GM19328 (cell line): ENCODE data around the gene LRRC2.
"Not testable (repeated sequence)": the region's sequence is repeated elsewhere in the genome, so short reads cannot be mapped to it uniquely, and the experiment has no call there.

Experiments
- ATAC-seq: cut with Tn5 transposase; IDR thresholded peaks from one replicate; pipeline ENCODE4 v1.9.1; 2021; ENCODE audit warnings: mild to moderate bottlenecking, moderate library complexity; ENCODE audit not compliant: unreplicated experiment

LRRC2 gene

DNA sequence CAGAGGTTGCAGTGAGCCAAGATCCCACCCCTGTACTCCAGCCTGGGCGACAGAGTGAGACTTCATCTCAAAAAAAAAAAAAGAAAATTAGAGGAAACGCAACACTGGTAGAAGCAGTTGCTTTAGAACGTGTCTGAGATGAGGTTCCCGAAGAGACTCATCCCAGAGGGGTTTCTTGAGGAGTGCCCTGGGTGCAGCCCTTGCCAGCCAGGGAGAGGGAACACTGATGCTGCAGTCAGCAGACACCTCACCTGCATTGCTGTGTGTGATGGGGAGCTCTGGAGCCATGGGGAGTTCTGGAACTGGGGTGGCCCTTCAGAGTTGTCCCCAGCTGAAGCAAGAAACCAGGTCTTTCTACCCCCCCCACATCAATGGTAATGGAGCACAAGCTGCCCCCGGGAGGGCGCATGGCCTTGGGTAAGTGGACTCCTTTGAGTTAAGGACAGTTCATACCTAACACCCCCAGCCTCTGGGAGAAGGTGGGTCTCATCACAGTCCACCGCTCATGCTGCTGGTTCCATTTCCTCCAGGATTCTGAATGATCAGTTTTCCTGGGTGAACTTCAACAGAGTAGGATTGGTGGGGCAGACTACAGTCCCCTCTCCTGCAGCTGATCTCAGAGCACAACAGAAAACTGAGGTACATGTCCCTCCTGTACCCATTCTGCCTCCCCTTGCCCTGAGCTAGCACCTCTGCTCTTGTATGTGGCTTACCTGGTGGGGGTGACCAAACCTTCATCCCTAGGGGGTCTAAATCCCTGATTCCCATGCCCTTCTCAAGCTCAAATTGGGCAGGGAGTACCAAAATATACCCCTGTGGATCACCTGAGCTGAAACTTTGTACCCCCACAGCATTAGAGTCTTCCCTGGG is 18.7 kb upstream of the LRRC2 start:
- no peak for ATAC-seq

DNA sequence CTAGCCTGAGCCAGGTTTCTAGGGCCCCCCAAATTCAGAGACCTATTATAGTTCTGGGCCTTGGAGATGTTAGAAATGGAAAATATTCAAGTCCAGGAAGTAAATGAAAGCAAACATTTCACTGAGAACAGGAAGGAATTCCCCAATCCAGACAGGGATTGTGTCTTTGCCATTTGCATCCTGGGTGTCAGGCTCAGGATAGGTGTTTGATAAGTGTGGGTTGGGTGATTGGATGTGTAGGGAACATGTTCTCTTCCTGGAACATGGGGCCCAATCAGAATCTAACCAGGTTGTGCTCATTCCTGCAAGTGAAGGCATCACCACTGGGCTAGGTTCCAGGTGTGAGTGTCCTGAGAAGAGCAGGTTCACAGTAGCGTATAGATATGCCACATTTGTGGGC is 14.6 kb upstream of the LRRC2 start:
- no peak for ATAC-seq

- no peak for ATAC-seq
Measured at GRCh38 chr3:46579756-46580286, 13.7 kb upstream of the LRRC2 start.

DNA sequence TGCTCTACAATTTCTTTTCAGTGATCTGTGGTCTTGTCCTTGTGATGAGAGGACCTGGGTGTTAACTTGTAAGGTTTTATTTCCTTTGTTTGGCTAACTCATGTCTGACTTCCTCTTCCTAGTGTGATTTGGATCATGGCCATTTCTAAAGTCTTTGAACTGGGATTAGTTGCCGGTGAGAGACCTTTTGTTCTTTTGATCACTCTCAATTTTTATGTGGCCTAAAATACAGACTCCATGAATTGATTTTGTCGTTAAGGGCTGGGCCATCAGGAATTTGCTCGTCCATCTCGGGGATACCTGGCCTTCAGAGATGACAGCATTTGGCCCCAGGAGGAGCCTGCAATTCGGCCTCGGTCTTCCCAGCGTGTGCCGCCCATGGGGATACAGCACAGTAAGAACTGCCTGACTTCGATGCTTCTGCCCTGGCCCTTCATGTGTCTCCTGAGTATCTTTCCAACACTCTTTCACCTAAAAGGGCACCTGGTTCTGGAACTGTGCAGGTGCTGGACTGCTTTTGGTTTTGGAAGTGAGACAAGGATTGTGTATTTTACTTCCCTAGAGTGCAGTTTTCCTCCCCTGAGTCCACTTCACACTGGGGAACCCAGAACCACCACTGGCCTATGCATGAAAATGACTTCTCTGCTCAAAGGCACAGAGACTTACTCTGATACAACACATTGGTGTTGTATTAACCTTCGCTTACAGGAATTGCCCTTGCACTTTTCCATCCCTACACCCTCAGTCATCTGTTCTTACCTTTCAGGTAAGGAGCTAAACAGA is 13.1 kb upstream of the LRRC2 start:
- no peak for ATAC-seq

DNA sequence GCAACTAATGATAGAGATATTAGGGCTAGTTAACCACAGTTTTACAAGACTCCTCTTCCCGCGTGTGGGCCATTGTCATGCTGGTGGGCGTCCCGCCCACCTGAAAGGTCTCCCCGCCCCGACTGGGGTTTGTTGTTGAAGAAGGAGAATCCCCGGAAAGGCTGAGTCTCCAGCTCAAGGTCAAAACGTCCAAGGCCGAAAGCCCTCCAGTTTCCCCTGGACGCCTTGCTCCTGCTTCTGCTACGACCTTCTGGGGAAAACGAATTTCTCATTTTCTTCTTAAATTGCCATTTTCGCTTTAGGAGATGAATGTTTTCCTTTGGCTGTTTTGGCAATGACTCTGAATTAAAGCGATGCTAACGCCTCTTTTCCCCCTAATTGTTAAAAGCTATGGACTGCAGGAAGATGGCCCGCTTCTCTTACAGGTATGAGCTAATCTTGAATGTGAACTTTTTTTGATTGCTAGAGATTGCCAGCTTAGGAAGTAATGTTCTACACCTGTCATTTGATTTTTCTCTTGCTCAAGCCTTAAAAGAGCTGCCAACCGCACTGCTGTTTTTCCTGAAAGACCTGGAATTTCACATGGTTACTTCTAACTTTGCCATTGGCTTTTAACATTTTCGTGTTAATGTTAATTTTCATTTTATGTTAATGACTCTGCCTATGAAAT is 11.6 kb upstream of the LRRC2 start:
- not testable (repeated sequence) for ATAC-seq

DNA sequence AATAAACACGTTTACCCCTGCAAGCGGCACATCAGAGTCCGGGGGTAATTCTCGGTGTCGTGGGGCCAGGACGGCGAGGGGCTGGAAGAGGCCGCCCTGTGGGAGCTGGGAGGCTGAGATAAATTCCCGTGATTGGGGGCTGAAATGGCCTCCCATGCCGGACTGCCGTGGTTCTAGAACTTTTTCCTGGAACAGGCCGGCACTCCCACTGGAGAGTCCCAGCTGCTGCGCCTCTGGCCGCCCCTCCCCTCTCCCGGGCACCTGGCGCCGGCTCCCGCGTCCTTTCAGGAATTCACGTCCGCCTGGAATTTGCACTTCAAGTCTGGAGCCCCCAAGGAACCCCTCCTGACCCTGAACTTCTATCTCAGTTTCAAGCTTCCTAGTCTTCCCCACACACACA is 10.8 kb upstream of the LRRC2 start:
- ATAC-seq = no peak

GRCh38 chr3:46576386-46576785 is 10.3 kb upstream of the LRRC2 start:
- ATAC-seq = no peak

DNA sequence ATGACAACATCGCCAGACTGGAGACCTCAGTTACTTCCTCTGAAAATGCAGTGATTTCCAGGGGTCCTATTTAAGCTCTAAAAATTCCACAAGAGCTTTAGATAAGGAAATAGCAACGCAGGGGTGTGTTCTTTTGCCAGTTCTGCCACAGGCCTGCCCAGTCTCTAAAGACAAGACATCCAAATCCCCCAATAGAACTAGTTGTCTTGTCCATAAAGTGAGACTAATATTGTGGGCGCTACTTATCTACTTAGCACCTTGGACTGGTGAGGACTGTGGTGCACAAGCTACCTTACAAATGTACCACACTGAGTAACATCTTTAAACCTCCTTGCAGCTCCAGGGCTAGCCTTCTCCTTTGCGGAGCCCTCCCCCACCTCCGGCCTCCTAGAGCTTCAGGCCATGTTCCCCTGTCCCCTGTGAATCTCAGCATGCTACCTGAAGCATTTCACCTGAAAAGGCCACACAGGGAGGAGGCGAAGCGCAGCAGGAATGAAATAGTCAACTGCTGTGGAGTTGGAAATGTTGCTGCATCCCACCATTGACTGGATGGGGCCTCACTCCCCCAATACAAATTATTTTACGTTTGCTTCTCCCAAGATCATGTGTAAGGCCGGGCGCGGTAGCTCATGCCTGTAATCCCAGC is 9.6 kb upstream of the LRRC2 start:
- no peak for ATAC-seq

- ATAC-seq = no peak
Measured at GRCh38 chr3:46574881-46575576, 8.9 kb upstream of the LRRC2 start.

DNA sequence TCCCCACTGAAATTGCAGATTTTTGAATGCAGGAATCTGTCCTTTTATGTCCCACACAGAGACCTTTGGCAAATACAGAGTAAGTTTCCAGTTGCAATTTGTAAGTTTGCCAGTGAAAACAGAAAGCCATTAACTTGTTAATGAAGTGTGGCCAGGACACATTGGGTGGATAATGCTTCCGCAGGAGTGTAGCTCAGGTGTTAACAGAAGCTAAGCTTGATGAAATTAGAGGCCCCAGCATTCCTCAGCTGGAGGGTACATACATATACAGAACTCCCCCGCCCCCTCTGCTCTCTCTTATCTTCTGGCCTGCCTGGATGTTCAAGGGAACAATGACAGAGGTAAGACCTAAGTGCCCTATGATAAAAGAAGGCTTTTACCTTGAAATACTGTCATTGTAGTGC is 8.1 kb upstream of the LRRC2 start:
- ATAC-seq = no peak

DNA sequence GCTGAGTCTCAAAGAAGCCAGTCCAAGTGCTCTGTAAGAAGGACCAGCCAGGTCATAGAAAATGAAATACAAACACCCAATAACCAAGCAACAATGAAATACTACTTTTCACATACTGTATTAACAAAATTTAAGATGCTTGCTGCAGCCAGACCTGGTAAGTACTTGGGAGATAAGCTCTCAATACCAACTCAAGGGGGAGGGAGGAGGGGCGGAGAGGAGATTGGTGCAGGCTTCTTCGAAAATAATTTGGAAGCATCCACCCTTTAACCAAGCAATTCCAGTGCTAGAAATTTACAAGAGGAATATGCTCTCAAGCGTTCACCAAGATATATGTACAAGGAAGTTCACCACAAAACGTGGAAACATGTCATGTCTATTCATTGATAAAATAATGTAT is 7.6 kb upstream of the LRRC2 start:
- no peak for ATAC-seq

DNA sequence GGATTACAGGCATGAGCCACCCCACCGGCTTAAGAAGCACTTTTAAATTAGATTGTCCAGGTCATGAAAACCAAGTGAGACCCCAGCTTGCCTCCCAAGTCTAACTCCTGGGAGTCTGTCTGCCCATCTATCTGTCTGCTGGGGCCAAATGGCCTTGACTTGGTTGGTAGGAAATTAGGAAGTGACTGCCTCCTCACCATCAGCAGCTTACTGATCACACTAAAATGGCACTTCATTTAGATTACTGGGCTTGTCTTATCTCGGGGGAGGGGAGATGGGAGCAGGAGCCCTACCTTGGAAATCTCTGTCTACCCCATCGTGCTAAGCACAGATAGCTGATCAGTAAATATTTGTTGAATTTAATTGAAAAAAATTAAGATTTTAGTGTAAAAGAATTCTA is 5.6 kb upstream of the LRRC2 start:
- ATAC-seq = no peak

- no peak for ATAC-seq
Measured at GRCh38 chr3:46565607-46566039, 479 bp downstream of the LRRC2 start.

DNA sequence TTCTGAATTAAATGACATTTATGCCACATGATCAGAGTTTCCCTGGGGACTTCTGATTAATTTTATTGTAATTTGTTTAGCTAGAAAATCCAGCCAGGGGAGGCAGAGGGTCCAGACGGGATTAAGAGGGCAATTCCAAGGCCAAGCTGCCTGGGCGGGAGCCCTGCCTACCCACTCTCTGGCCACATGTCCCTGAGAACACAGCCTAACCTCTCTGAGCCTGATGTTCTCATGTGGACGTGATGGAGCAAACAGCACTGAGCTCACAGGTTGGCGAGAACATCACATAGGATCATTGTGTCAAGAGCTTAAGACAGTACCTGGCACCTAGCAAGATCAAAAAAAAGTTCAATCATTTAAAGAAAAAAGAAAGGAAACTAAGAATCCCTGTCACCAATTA is 1.0 kb downstream of the LRRC2 start:
- ATAC-seq = no peak

- ATAC-seq = no peak
Measured at GRCh38 chr3:46564190-46565021, 1.7 kb downstream of the LRRC2 start.

GRCh38 chr3:46561951-46562350 is 4.2 kb downstream of the LRRC2 start:
- no peak for ATAC-seq

- ATAC-seq = no peak
Measured at GRCh38 chr3:46561511-46561910, 4.6 kb downstream of the LRRC2 start.

DNA sequence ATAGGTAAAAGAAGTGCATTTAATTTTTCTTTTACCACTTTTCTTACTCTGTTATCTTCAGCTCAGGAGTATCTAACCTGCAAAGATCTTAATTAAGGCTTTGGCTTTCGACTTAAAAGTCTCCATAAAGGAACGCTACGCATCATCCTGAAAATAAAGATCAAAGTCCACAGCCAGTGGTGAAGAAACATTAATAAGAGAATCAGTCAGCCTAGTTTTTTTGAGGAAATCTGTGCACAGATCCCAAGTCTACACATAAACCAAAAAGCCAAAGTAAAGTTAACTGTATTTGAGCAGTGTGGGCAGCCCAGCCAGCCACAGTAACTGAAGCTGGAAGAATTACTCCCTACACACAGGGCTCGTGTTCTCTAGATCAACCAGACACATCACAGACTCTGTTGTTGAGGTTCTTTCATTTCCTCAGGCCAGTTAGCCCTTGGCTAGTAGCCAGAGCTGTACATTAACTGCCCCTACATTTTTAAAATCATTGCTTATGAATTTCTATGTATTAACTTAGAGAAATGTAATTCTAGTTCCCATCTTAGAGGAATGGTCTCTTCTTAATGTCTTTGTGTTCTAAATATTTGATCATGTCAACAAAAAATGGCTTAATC is 6.9 kb downstream of the LRRC2 start:
- no peak for ATAC-seq
